Activated CD4-positive, alpha-beta T cell treated with anti-CD3 and anti-CD28 coated beads, Interleukin-10, Interleukin-2, amounts not matched to agents 100 ng/mL and 50 ng/mL, durations not matched to agents 16 hours and 8 hours (primary cell): ENCODE measurements around the gene COL8A1.
A peak's percentile ranks its signal among the peaks of the same experiment; 100 is the strongest.
"Not testable (repeated sequence)": the region's sequence is repeated elsewhere in the genome, so short reads cannot be mapped to it uniquely, and the experiment has no call there.

Source experiments
- DNase-seq: peaks from one replicate; pipeline ENCODE4 v3.0.0-alpha.2; 2020

Gene COL8A1

GRCh38 chr3:99817047-99817436 lies 178.6 kb downstream of the COL8A1 start:
- DNase-seq: peak; percentile 9

DNA sequence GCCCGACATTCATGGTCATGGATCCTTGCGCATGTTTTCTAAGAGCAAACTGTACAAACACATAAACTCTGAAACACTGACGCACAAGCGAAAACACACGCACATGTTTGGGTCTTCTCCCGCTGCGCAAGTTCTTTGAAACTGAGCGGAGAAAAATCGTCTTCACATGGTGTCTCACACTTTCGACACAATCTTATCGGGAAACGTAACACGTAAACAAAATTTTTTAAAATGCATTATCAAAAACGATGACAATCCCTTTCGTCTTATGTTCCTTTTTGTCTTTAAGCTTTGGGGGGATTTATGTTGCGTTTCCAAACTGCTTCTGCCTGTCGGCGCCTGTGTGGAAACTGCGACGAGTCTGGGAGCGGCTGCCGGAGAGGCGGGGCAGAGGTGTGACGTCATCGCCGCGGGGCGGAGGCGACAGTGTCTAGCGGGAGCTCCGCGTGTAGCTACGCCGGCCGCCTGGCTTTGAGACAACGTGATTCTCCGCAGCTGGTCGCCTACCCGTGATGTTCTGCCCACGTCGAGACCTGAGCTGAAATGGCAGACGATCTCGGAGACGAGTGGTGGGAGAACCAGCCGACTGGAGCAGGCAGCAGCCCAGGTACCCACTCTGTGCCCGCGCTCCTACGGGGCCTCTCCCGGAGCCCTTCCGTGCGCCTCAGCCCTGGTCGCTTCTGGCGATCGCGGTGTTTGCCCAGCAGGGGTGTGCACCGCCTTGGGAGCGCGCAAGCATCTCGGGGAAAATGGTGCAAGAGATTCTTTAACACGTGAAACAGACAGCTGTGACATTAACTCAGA lies 179.2 kb downstream of the COL8A1 start, which contains the start of gene CMSS1:
CMSS1 (plus strand) TSS at position 426 of the 804 bp plus-strand sequence.
- DNase-seq: peak; percentile 94

DNA sequence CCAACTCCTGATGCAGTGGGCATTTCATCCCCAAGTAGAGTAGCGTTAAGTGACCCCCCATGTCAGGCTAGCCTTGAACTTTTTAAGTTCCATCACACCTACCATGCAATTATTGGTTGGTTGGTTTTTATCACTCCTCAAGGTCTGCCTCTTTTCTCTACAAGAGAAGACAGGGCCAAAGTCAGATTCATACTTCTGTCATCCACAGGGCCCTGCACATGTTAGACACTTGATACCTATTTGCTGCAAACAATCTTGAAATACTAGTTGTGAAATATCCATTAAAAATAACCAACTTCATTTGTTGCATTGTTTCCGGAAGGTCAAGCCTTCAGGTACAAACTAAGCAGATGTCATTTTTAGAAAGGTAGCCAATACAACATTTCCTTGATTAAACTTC lies 180.4 kb downstream of the COL8A1 start:
- DNase-seq: no peak

DNA sequence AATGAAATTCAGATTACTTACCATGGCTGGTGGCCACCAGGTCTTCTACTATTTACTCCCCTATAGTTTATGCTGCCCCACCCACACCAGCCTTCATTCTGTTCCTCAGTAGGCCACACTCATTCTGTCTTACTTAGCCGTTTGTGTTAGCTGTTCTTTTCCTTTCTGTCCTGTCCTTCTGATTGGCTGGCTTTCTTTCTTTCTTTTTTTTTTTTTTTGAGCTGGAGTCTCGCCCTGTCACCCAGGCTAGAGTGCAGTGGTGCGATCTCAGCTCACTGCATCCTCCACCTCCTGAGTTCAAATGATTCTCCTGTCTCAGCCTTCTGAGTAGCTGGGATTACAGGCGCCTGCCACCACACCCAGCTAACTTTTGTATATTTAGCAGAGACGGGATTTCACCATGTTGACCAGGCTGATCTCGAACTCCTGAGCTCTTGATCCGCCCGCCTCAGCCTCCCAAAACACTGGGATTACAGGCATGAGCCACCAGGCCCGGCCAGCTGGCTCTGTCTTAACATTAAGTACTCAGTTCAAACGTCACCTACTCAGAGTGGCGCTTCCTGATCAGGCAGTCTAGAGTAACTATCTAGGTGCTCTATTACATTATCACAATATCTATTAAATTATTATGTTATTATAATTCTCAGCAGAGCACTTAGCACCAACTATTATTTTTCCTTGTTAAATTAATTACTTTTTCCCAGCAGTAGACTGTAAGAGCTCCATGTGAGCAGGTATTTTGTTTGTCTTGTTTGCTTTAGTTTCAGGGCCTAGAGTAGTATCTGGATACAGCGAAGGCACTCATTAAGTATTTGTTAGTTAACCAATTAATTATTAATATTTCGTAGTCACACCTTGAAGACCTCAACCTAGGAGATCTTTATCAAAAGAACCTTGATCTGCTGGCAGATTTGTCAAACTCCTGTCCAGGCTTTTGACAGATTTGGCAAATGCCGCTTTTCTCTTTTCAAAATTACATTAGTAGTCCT lies 185.6 kb downstream of the COL8A1 start:
- DNase-seq: no peak

- peak; percentile 55 for DNase-seq
Observed at GRCh38 chr3:99825004-99825640, 186.7 kb downstream of the COL8A1 start.

DNA sequence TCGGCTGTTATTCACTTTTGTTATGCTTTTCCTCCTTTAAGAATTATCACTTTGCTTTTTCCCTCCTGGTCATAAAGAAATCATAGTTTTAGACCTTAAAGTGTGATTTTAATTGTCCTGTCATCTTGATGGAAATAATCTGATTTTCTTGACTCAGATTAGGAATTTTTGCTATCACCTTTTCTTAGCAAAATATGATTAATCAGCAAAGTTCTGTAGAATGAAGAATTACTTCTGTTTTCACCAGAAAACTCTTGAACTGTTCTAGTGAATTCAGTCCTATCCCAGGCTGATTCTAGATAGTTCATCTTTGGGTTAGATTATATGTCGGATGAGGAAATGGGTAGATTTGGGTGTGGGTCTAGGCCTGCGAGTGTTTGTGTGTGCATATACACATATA lies 191.4 kb downstream of the COL8A1 start:
- DNase-seq: no peak

GRCh38 chr3:99833617-99834205 lies 195.3 kb downstream of the COL8A1 start:
- no peak for DNase-seq

- DNase-seq: no peak
Observed at GRCh38 chr3:99834211-99834957, 196.0 kb downstream of the COL8A1 start.

DNA sequence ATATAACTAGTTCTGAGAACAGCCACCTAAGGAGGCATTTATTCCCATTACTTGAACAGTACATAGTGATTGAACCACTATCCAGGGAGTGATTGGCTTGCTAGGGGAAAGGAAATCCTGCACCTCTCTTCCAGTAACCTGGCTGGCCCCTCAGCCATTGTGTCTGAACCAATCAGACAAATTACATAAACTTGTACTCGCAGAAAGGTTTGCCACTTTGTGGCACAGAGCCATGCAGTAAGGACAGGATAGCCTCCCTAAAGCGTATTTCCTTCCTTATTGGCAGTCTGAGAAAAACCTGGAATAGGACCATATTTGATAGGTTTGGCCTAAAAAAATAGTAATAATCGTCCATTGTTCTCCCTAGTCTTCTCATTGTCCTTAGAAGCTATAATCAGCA lies 198.3 kb downstream of the COL8A1 start:
- no peak for DNase-seq

DNA sequence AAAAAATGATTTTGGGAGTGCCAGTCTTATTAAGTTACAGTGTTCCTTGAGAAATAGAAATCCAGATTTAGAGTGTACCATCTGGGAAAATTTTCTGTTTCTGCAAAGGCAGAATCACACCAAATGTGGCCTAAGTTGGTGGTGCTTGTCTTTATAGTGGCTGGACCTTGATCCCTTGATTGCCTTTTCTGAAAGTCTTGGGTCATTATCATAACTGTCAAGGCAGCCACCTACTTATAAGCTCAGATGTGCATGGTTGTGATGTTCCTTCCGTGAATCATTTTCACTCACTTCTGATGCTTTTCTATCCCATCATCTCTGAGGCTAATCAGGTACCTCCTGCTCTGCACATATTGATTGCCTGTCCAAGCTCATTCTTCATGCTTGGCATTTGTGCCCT lies 199.3 kb downstream of the COL8A1 start:
- no peak for DNase-seq

GRCh38 chr3:99838755-99839154 lies 200.4 kb downstream of the COL8A1 start:
- DNase-seq: no peak

DNA sequence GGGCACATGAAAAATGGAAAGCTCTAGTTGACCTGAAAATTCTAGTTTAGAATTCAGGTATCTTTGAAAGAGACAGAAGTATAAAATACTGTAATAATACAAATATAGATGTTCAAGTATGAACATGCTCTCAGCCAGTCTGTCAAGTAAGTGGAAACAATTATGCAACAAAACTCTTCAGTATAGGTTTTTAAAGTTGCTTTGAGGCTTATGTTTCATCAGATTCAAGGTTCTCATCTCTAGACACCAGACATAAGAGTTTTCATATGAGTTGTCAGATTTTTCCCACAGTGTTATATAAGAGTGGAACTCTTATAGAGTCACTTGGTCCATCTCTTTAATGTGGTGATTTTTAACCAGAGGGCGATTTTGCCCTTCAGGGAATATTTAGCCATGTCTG lies 201.2 kb downstream of the COL8A1 start:
- no peak for DNase-seq

- DNase-seq: not testable (repeated sequence)
Observed at GRCh38 chr3:99841949-99842348, 203.6 kb downstream of the COL8A1 start.

- peak; percentile 28 for DNase-seq
Observed at GRCh38 chr3:99842826-99843589, 204.6 kb downstream of the COL8A1 start.

DNA sequence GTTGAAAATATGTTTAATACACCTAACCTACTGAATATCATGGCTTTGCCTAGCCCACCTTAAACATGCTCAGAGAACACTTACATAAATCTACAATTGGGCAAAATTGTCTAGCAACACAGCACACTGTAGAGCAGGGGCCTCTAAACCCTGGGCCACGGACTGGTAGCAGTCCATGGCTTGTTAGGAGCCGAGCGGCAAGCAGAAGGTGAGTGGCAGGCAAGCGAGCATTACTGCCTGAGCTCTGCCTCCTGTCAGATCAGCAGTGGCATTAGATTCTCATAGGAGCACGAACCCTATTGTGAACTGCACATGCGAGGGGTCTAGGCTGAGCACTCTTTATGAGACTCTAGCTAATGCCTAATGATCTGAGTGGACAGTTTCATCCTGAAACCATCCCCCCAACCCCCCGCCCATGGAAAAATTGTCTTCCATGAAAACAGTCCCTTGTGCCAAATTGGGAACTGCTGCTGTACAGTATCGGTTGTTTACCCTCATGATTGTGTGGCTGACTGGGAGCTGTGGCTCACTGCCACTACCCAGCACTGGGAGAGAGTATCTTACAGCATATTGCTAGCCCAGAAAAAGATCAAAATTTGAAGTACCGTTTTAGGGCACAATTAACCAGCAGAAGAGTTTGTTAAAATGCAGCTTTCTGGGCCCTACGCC lies 205.3 kb downstream of the COL8A1 start:
- DNase-seq: no peak

- no peak for DNase-seq
Observed at GRCh38 chr3:99845331-99845730, 206.9 kb downstream of the COL8A1 start.

GRCh38 chr3:99845999-99846398 lies 207.6 kb downstream of the COL8A1 start:
- DNase-seq: no peak

DNA sequence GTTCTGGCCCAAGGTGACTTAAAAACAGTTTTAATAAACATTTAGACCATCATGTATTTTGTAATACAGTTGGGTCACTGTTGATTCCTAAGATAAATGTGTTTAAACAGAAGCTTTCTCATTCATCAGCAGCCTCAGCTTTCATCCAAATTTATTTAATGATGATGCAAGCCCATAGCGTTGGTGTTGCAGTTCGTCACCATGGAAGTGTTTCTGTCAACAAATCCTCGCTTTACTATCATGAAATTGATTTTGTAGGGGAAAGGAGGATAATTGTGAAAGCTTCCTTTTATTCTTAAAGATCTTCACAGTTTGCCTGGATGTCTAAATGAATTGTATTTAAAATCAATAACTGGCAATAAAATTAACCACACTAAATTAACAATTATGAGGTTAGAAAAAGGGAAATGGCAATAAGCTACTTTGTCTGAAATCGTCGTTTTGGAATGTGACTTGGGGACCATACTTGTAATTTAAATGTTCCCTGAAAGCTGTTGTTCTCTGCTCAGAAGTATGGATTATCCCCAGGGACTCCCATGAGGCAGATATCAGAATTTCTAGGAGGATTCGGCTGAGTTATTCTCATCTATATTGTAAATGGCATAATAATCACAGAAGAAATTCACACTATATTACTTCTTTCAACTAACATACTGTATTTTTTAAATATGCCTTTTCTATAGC lies 208.2 kb downstream of the COL8A1 start:
- DNase-seq: no peak

DNA sequence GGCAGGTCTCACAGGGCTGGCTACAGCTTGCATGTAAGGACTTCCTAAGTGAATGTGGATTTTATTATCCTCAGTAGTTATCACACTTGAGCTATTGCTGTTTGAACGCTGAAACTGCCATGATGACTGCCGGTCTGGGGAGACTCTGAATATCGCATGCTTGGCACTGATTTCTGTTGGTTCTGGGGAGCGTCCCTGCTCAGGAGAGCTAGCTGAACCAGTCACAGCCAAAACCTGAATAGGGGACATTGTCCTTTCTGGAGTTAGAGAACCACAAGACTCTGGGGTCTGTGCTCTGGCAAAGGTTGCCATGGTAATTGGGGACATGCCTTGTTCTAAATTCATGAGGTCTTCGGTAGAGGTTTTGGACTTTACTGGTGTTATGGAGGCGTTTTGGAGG lies 210.0 kb downstream of the COL8A1 start:
- no peak for DNase-seq
